ENCODE data around the gene SUCLG2. TPM values are rescaled to one million over a fixed set of nuclear protein-coding genes. Genes with fewer than 3 reads are reported as not detected.
A peak's percentile ranks its signal among the peaks of the same experiment; 100 is the strongest.

The SUCLG2 gene
- total and polyA plus RNA-seq, 10 of the 15 experiments (the other 5 are each of a cell fraction or from before 2014, with no cell fraction given): 17.8 to 50.9 (median 37.2) TPM

- TF ChIP-seq USF1 (IDR thresholded peaks at IDR 0.05; ENCODE audit: borderline replicate concordance, extremely low read length, insufficient read depth, low read depth, low read length) (no peak), ZNF24 (IDR thresholded peaks at IDR 0.05) (no peak), NFXL1 (IDR thresholded peaks at IDR 0.05; ENCODE audit: borderline replicate concordance) (no peak)
These were observed 253.9 kb downstream of the SUCLG2 start (continued) for GRCh38 chr3:67400476-67400875.

- Histone ChIP-seq H4K20me1 (ENCODE audit: control insufficient read depth, insufficient read depth) (no peaks in the 10 kb centered on the region), H3K4me1 (ENCODE audit: control insufficient read depth, insufficient read depth, low read length) (peaks cover 11% of the 10 kb centered on the region; the same call in 1 of the 2 replicates), H3K27me3 (replicated peaks in 1 of 2; ENCODE audit: control insufficient read depth in 2 of 2, insufficient read depth in 2 of 2, low read length in 1 of 2) (no peaks in the 10 kb centered on the region), H3K79me2 (ENCODE audit: control insufficient read depth, insufficient read depth, low read length) (no peaks in the 10 kb centered on the region), H3K9ac (ENCODE audit: control insufficient read depth, insufficient read depth, low read length) (no peak overlapping the region), H3K27ac (ENCODE audit: control insufficient read depth, insufficient read depth) (no peak overlapping the region), H2AFZ (ENCODE audit: control insufficient read depth, low read depth, low read length) (no peak overlapping the region), H3K36me3 (ENCODE audit: control insufficient read depth in 2 of 2, insufficient read depth in 2 of 2, low read length in 1 of 2) (no peaks in the 10 kb centered on the region), H3K9me3 (replicated peaks; ENCODE audit: control insufficient read depth, insufficient read depth, low read length) (peaks cover 5% of the 10 kb centered on the region; the same call in 2 of the 3 replicates), H3K4me3 (no peak overlapping the region), H3K4me2 (ENCODE audit: control insufficient read depth, insufficient read depth) (peak overlapping the region; percentile 31; the same call in 1 of the 2 replicates)
- in situ Hi-C loops (cut with MboI) (loop anchor here (5.0 kb wide), 1 partner anchor 403 kb away; no protein-coding TSS in a partner anchor), intact Hi-C loops (cut with micrococcal nuclease; ENCODE audit: unreplicated experiment) (loop anchor here (10.0 kb wide), 3 partner anchors 296 to 1586 kb away; no protein-coding TSS in a partner anchor)
- WGBS (ENCODE audit: insufficient coverage, insufficient replicate concordance, low lambda C conversion rate, missing lambda C conversion rate): 27% methylated on average over 2 of the region's 2 CpGs
- DNase-seq (ENCODE audit: low read depth, low spot score) (peak; percentile 40), ATAC-seq (peak; percentile 86), FAIRE-seq (peak; percentile 89)
- SMC1A ChIA-PET (ENCODE audit: uncharacterized antibody, unreplicated experiment): interaction anchor here (1.0 kb wide), 1 partner anchor 608 kb away, joined by 3 read pairs; no protein-coding TSS in a partner anchor
- CTCF ChIA-PET: interaction anchor here (1.0 kb wide), 1 partner anchor 10 kb away, joined by 3 read pairs; no protein-coding TSS in a partner anchor
- RAD21 ChIA-PET (ENCODE audit: unreplicated experiment): no interaction called here
- POLR2A ChIA-PET: no interaction called here
- no TSS peak for BruUV-seq (replicated peaks)
- TF ChIP-seq STAT3 (IDR thresholded peaks at IDR 0.05; ENCODE audit: low read depth, low read length): no peak
- no peak for TF ChIP-seq E2F4 (IDR thresholded peaks at IDR 0.05; ENCODE audit: low read depth, low read length)
- no peak for TF ChIP-seq SMC3 (IDR thresholded peaks at IDR 0.05; ENCODE audit: borderline replicate concordance, low read length)
- TF ChIP-seq TCF7 (IDR thresholded peaks at IDR 0.05; ENCODE audit: borderline replicate concordance): no peak
- TF ChIP-seq CEBPB (IDR thresholded peaks at IDR 0.05; ENCODE audit: borderline replicate concordance in 1 of 2, low read depth in 2 of 2, low read length in 2 of 2): 0 out of 4 replicates have a peak, but pooled peaks of 1 of the 2 experiments have one; percentile 40
- no peak for TF ChIP-seq YY1 (IDR thresholded peaks at IDR 0.05; ENCODE audit: low read depth, low read length)
- TF ChIP-seq CHD4 (IDR thresholded peaks at IDR 0.05): no peak
- no peak for TF ChIP-seq KLF5 (IDR thresholded peaks at IDR 0.05; ENCODE audit: partially characterized antibody)
- no peak for TF ChIP-seq MYB (IDR thresholded peaks at IDR 0.05; ENCODE audit: borderline replicate concordance, low read depth, low read length)
- TF ChIP-seq FOXM1 (IDR thresholded peaks at IDR 0.05; ENCODE audit: low read depth, low read length): peak; percentile 79
- no peak for TF ChIP-seq HDAC2 (IDR thresholded peaks at IDR 0.05)
- TF ChIP-seq PAX5 (IDR thresholded peaks at IDR 0.05; ENCODE audit: borderline replicate concordance, low read depth, low read length): 0 out of 2 replicates have a peak, but pooled peaks have one; percentile 41
- TF ChIP-seq EED (IDR thresholded peaks at IDR 0.05; ENCODE audit: low read depth): peak; percentile 46; the same call in 1 of the 2 replicates
- TF ChIP-seq SUZ12 (IDR thresholded peaks at IDR 0.05; ENCODE audit: unreplicated experiment): no peak
- peak; percentile 79 for TF ChIP-seq MEF2B (IDR thresholded peaks at IDR 0.05; ENCODE audit: partially characterized antibody, poor library complexity, severe bottlenecking)
- TF ChIP-seq NRF1 (conservative IDR thresholded peaks at IDR 0.05; ENCODE audit: low read depth, low read length): no peak
- TF ChIP-seq STAT1 (conservative IDR thresholded peaks at IDR 0.05): no peak
- no peak for TF ChIP-seq NKRF (conservative IDR thresholded peaks at IDR 0.05)
These were observed 265.2 kb downstream of the SUCLG2 start for GRCh38 chr3:67389176-67389575.
